ENCODE measurements around the gene ADCY10. TPM values are rescaled to one million over a fixed set of nuclear protein-coding genes. Genes with fewer than 3 reads are reported as not detected.

The ADCY10 gene
- total and polyA plus RNA-seq, 9 of the 15 experiments (the other 6 are each of a cell fraction or from before 2014, with no cell fraction given), result 0.08 to 0.86 (median 0.22) TPM

DNA sequence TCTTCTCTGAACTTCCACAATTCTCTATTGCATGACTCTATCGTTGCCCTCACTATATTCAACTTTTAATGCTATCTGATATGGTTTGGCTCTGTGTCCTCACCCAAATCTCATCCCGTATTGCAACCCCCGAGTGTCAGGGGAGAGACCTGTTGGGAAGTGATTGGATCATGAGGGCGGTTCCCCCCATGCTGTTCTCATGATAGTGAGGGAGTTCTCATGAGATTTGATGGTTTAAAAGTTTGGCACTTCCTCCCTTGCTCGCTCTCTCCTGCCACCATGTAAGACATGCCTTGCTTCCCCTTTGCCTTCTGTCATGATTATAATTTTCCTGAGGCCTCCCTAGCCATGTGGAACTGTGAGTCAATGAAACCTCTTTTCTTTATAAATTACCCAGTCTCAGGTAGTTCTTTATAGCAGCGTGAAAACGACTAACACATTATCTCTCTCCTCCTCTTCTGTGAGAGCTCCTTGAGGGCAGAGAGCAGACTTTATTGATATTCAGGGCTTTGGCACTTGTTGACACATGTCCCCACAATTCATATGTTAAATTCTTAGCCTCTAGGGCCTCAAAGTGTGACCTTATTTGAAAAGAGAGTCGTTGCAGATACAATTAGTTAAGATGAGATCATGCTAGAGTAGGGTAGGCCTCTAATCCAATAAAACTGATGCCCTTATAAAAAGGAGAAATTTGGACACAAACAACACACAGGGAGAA lies 52.1 kb downstream of the ADCY10 start (continued):
- TF ChIP-seq TSHZ1 (CRISPR knock-in tag; IDR thresholded peaks at IDR 0.05) (no peak), ERF (CRISPR knock-in tag; IDR thresholded peaks at IDR 0.05) (no peak), ZNF41 (CRISPR knock-in tag; conservative IDR thresholded peaks at IDR 0.05) (no peak), THRA (IDR thresholded peaks at IDR 0.05) (no peak), CBFA2T3 (IDR thresholded peaks at IDR 0.05) (peak; percentile 72), MAZ (CRISPR knock-in tag; conservative IDR thresholded peaks at IDR 0.05 in 1 of 2, IDR thresholded peaks at IDR 0.05 in 1 of 2) (no peak), ZBTB12 (CRISPR knock-in tag; IDR thresholded peaks at IDR 0.05) (0 out of 2 replicates have a peak, but pooled peaks have one; percentile 29), CBFB (CRISPR knock-in tag; IDR thresholded peaks at IDR 0.05) (no peak)
- TF ChIP-seq, protein P1, sequence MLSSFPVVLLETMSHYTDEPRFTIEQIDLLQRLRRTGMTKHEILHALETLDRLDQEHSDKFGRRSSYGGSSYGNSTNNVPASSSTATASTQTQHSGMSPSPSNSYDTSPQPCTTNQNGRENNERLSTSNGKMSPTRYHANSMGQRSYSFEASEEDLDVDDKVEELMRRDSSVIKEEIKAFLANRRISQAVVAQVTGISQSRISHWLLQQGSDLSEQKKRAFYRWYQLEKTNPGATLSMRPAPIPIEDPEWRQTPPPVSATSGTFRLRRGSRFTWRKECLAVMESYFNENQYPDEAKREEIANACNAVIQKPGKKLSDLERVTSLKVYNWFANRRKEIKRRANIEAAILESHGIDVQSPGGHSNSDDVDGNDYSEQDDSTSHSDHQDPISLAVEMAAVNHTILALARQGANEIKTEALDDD (IDR thresholded peaks at IDR 0.05), result 0 out of 2 replicates have a peak, but pooled peaks have one; percentile 14
- TF ChIP-seq, protein P2, sequence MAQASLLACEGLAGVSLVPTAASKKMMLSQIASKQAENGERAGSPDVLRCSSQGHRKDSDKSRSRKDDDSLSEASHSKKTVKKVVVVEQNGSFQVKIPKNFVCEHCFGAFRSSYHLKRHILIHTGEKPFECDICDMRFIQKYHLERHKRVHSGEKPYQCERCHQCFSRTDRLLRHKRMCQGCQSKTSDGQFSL (CRISPR knock-in tag; IDR thresholded peaks at IDR 0.05), result no peak
- TF ChIP-seq, protein P2 (tag; IDR thresholded peaks at IDR 0.05), result no peak
- TF ChIP-seq, protein P3, sequence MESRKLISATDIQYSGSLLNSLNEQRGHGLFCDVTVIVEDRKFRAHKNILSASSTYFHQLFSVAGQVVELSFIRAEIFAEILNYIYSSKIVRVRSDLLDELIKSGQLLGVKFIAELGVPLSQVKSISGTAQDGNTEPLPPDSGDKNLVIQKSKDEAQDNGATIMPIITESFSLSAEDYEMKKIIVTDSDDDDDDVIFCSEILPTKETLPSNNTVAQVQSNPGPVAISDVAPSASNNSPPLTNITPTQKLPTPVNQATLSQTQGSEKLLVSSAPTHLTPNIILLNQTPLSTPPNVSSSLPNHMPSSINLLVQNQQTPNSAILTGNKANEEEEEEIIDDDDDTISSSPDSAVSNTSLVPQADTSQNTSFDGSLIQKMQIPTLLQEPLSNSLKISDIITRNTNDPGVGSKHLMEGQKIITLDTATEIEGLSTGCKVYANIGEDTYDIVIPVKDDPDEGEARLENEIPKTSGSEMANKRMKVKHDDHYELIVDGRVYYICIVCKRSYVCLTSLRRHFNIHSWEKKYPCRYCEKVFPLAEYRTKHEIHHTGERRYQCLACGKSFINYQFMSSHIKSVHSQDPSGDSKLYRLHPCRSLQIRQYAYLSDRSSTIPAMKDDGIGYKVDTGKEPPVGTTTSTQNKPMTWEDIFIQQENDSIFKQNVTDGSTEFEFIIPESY (CRISPR knock-in tag; IDR thresholded peaks at IDR 0.05), result no peak
